H9 (cell line): ENCODE results near the gene NDUFS6. TPM values are rescaled to one million over a fixed set of nuclear protein-coding genes. Genes with fewer than 3 reads are reported as not detected.

Source experiments
- DNase-seq: peaks from one replicate; pipeline ENCODE4 v3.0.0-alpha.2; 2017
- H2AFZ ChIP-seq: one replicate; pipeline ENCODE4 v1.6.1; 2013; ENCODE audit warnings: mild to moderate bottlenecking, low read length, control low read depth, moderate library complexity
- H2AK5ac ChIP-seq: 2 replicates; pipeline ENCODE4 v1.6.1; 2013; ENCODE audit warnings: low read length, control low read depth, mixed read lengths; ENCODE audit not compliant: insufficient read length
- H2BK120ac ChIP-seq: one replicate; pipeline ENCODE4 v1.6.1; 2013; ENCODE audit warnings: low read depth, mild to moderate bottlenecking, low read length, control low read depth, inconsistent platforms; ENCODE audit not compliant: poor library complexity, severe bottlenecking
- H2BK12ac ChIP-seq: 2 replicates; pipeline ENCODE4 v1.6.1; 2013; ENCODE audit warnings: low read length, control low read depth, mixed read lengths, low read depth; ENCODE audit not compliant: insufficient read length
- H2BK15ac ChIP-seq: 2 replicates; pipeline ENCODE4 v1.6.1; 2013; ENCODE audit warnings: low read depth, low read length, control low read depth
- H2BK20ac ChIP-seq: one replicate; pipeline ENCODE4 v1.6.1; 2013; ENCODE audit warnings: low read depth, mild to moderate bottlenecking, low read length, control low read depth, inconsistent platforms; ENCODE audit not compliant: poor library complexity, severe bottlenecking
- H2BK5ac ChIP-seq: 2 replicates; pipeline ENCODE4 v1.6.1; 2013; ENCODE audit warnings: low read length, control low read depth, mixed read lengths; ENCODE audit not compliant: insufficient read length
- H3K14ac ChIP-seq: 2 replicates; pipeline ENCODE4 v1.6.1; 2013; ENCODE audit warnings: low read length, control low read depth; ENCODE audit not compliant: insufficient read depth
- H3K18ac ChIP-seq: 2 replicates; pipeline ENCODE4 v1.6.1; 2013; ENCODE audit warnings: low read depth, mild to moderate bottlenecking, mixed read lengths, low read length, control low read depth; ENCODE audit not compliant: insufficient read length
- H3K23ac ChIP-seq: 2 replicates; pipeline ENCODE4 v1.6.1; 2013; ENCODE audit warnings: low read length, control low read depth, mixed read lengths, low read depth; ENCODE audit not compliant: insufficient read length
- H3K23me2 ChIP-seq: 2 replicates; pipeline ENCODE4 v1.6.1; 2013; ENCODE audit warnings: low read depth, mild to moderate bottlenecking, mixed read lengths, low read length, control low read depth; ENCODE audit not compliant: insufficient read length, poor library complexity, severe bottlenecking
- H3K27ac ChIP-seq: 2 replicates; pipeline ENCODE4 v1.5.1; 2013; ENCODE audit warnings: low read length, control low read depth, mixed read lengths, low read depth; ENCODE audit not compliant: insufficient read length
- H3K27me3 ChIP-seq: 2 replicates; pipeline ENCODE4 v1.6.1; 2013; ENCODE audit warnings: low read length, control low read depth, inconsistent platforms; ENCODE audit not compliant: insufficient read depth
- H3K4ac ChIP-seq: 2 replicates; pipeline ENCODE4 v1.6.1; 2013; ENCODE audit warnings: low read depth, mild to moderate bottlenecking, control low read depth, inconsistent platforms, low read length, moderate library complexity
- H3K4me1 ChIP-seq: 2 replicates; pipeline ENCODE4 v1.6.1; 2013; ENCODE audit warnings: low read length, control low read depth, inconsistent platforms; ENCODE audit not compliant: insufficient read depth
- H3K4me2 ChIP-seq: 2 replicates; pipeline ENCODE4 v1.6.1; 2013; ENCODE audit warnings: low read length, control low read depth, mixed read lengths; ENCODE audit not compliant: insufficient read length, insufficient read depth
- H3K56ac ChIP-seq: 2 replicates; pipeline ENCODE4 v1.6.1; 2013; ENCODE audit warnings: low read depth, mild to moderate bottlenecking, mixed read lengths, low read length, control low read depth; ENCODE audit not compliant: insufficient read length
- H3K79me1 ChIP-seq: 2 replicates; pipeline ENCODE4 v1.6.1; 2013; ENCODE audit warnings: low read depth, mild to moderate bottlenecking, moderate library complexity, low read length, control low read depth, inconsistent platforms; ENCODE audit not compliant: insufficient read depth, poor library complexity, severe bottlenecking
- H3K79me2 ChIP-seq: 2 replicates; pipeline ENCODE4 v1.6.1; 2013; ENCODE audit warnings: low read length, control low read depth, inconsistent platforms; ENCODE audit not compliant: insufficient read depth
- H3K9ac ChIP-seq: 2 replicates; pipeline ENCODE4 v1.6.1; 2013; ENCODE audit warnings: low read length, control low read depth, mixed read lengths; ENCODE audit not compliant: insufficient read length; ENCODE audit errors: extremely low read depth
- H3K9me3 ChIP-seq: one replicate; pipeline ENCODE4 v1.6.1; 2013; ENCODE audit warnings: low read depth, low read length, inconsistent platforms; ENCODE audit not compliant: control insufficient read depth
- H3T11ph ChIP-seq: one replicate; pipeline ENCODE4 v1.6.1; 2013; ENCODE audit warnings: mild to moderate bottlenecking, low read length, control low read depth, inconsistent platforms
- H4K20me1 ChIP-seq: one replicate; pipeline ENCODE4 v1.6.1; 2013; ENCODE audit not compliant: control insufficient read depth, insufficient read length, insufficient read depth
- H4K5ac ChIP-seq: 2 replicates; pipeline ENCODE4 v1.6.1; 2013; ENCODE audit warnings: low read depth, mild to moderate bottlenecking, mixed read lengths, low read length, control low read depth; ENCODE audit not compliant: insufficient read length
- H4K8ac ChIP-seq: replicated peaks from 2 replicates; pipeline ENCODE4 v1.6.1; 2013; ENCODE audit warnings: low read length, control low read depth, mixed read lengths, low read depth; ENCODE audit not compliant: insufficient read length
- H4K91ac ChIP-seq: 2 replicates; pipeline ENCODE4 v1.6.1; 2013; ENCODE audit warnings: low read depth, mild to moderate bottlenecking, moderate library complexity, mixed read lengths, low read length, control low read depth; ENCODE audit not compliant: insufficient read length
- H3K27ac Mint-ChIP-seq, 3 experiments: 2 replicates in 2 of 3; 3 replicates in 1 of 3; pipeline ENCODE4 v1.8.0; 2020 to 2021; ENCODE audit warnings: mixed read lengths in 3 of 3, mild to moderate bottlenecking in 1 of 3, moderate library complexity in 1 of 3
- H3K27me3 Mint-ChIP-seq: 2 replicates; pipeline ENCODE4 v1.8.0; 2021; ENCODE audit warnings: low read depth, mild to moderate bottlenecking, moderate library complexity, mixed read lengths
- H3K36me3 Mint-ChIP-seq, 3 experiments: 2 replicates in 2 of 3; 3 replicates in 1 of 3; pipeline ENCODE4 v1.8.0; 2020 to 2021; ENCODE audit warnings: low read depth in 3 of 3, mixed read lengths in 3 of 3; ENCODE audit not compliant: insufficient read depth in 1 of 3
- H3K4me1 Mint-ChIP-seq, 2 experiments: 2 replicates each; pipeline ENCODE4 v1.8.0; 2020; ENCODE audit warnings: mixed read lengths in 2 of 2
- H3K4me3 Mint-ChIP-seq, 2 experiments: 2 replicates in 1 of 2; 3 replicates in 1 of 2; pipeline ENCODE4 v1.8.0; 2020 to 2021; ENCODE audit warnings: mild to moderate bottlenecking in 2 of 2, mixed read lengths in 2 of 2, moderate library complexity in 1 of 2
- H3K9me3 Mint-ChIP-seq, 2 experiments: 2 replicates in 1 of 2; 3 replicates in 1 of 2; pipeline ENCODE4 v1.8.0; 2020; ENCODE audit warnings: mild to moderate bottlenecking in 2 of 2, mixed read lengths in 2 of 2, moderate library complexity in 1 of 2
- CTCF ChIP-seq: fragments of 200-600 bp; sonication (generic); conservative IDR thresholded peaks from 3 replicates; pipeline ENCODE4 v1.8.0; 2021; ENCODE audit warnings: antibody characterized with exemption, mild to moderate bottlenecking
- WGBS: extraction: QIAGEN DNeasy Blood & Tissue Kit; methylation state at CpG from one replicate; pipeline ENCODE4 v1.1.7; 2013; ENCODE audit warnings: missing lambda C conversion rate, low lambda C conversion rate, mixed read lengths; ENCODE audit not compliant: insufficient read length; ENCODE audit errors: extremely low coverage; 5-methylcytosine and 5-hydroxymethylcytosine counted together
- total RNA-seq: library from RNA; stranded (reverse); gene quantifications from 2 replicates; pipeline ENCODE4 v1.2.1, GENCODE V29; 2021

NDUFS6 gene
- total RNA-seq, 1 experiment from 2014 or later, result 62.5 TPM

GRCh38 chr5:1784197-1785050 is 16.8 kb upstream of the NDUFS6 start:
- no peaks in the 10 kb centered on the region for H3K79me1 ChIP-seq
- no peak overlapping the region for H3K4me2 ChIP-seq
- H2BK20ac ChIP-seq, result no peak overlapping the region
- no peak overlapping the region for H3K4ac ChIP-seq
- H3K14ac ChIP-seq, result no peak overlapping the region
- H3K27ac ChIP-seq, result no peak overlapping the region
- Mint-ChIP-seq H3K4me1 (peaks cover 7 to 10% of the 10 kb centered on the region in 2 experiments), H3K4me3 (no peak overlapping the region), H3K9me3 (no peaks in the 10 kb centered on the region; a peak in 1 of 5 replicates), H3K27me3 (no peaks in the 10 kb centered on the region; the same call in 1 of the 2 replicates), H3K27ac (peak overlapping the region in 1 of 3 experiments; percentile 82; a peak in 2 of 7 replicates), H3K36me3 (no peaks in the 10 kb centered on the region)
- H4K20me1 ChIP-seq, result no peaks in the 10 kb centered on the region
- H3K56ac ChIP-seq, result no peak overlapping the region
- H3K79me2 ChIP-seq, result no peaks in the 10 kb centered on the region
- no peak overlapping the region for H3K18ac ChIP-seq
- no peak overlapping the region for H3K23ac ChIP-seq
- no peak overlapping the region for H2AFZ ChIP-seq
- no peak overlapping the region for H2BK120ac ChIP-seq
- no peak overlapping the region for H2BK5ac ChIP-seq
- H3T11ph ChIP-seq, result no peak overlapping the region
- H2AK5ac ChIP-seq, result no peak overlapping the region
- DNase-seq, result no peak
- no peak for TF ChIP-seq CTCF
- H3K4me1 ChIP-seq, result no peaks in the 10 kb centered on the region
- H3K9me3 ChIP-seq, result no peaks in the 10 kb centered on the region
- H4K91ac ChIP-seq, result no peak overlapping the region
- H2BK12ac ChIP-seq, result no peak overlapping the region
- no peaks in the 10 kb centered on the region for H3K27me3 ChIP-seq
- no CpG with 5 or more reads among the region's 20 CpGs for WGBS
- no peak overlapping the region for H4K8ac ChIP-seq
- no peak overlapping the region for H2BK15ac ChIP-seq
- no peak overlapping the region for H4K5ac ChIP-seq
- peaks cover 2% of the 10 kb centered on the region for H3K23me2 ChIP-seq
- H3K9ac ChIP-seq, result no peak overlapping the region
